ENCODE results near the gene ALKBH4.
"Not testable (repeated sequence)": the region's sequence is repeated elsewhere in the genome, so short reads cannot be mapped to it uniquely, and the experiment has no call there.

Gene ALKBH4

GRCh38 chr7:102454932-102455331, 9.7 kb downstream of the ALKBH4 start:
- DNase-seq: not testable (repeated sequence)

GRCh38 chr7:102454468-102454867, 10.2 kb downstream of the ALKBH4 start:
- peak; percentile 85 for DNase-seq

GRCh38 chr7:102453319-102453718, 11.3 kb downstream of the ALKBH4 start:
- no peak for DNase-seq

GRCh38 chr7:102452451-102452850, 12.2 kb downstream of the ALKBH4 start:
- DNase-seq: no peak

GRCh38 chr7:102451371-102452054, 13.2 kb downstream of the ALKBH4 start:
- DNase-seq: peak; percentile 86

- DNase-seq: peak; percentile 59
These were observed 14.4 kb downstream of the ALKBH4 start for GRCh38 chr7:102450242-102450641.

- no peak for DNase-seq
These were observed 15.5 kb downstream of the ALKBH4 start for GRCh38 chr7:102449136-102449535.

GRCh38 chr7:102447311-102447710, 17.4 kb downstream of the ALKBH4 start:
- no peak for DNase-seq

- no peak for DNase-seq
These were observed 18.1 kb downstream of the ALKBH4 start for GRCh38 chr7:102446387-102447156.

- no peak for DNase-seq
These were observed 19.0 kb downstream of the ALKBH4 start for GRCh38 chr7:102445674-102446071.

GRCh38 chr7:102444961-102445673, 19.5 kb downstream of the ALKBH4 start:
- no peak for DNase-seq

GRCh38 chr7:102439963-102440795, 24.5 kb downstream of the ALKBH4 start:
- DNase-seq: no peak

- no peak for DNase-seq
These were observed 28.5 kb downstream of the ALKBH4 start for GRCh38 chr7:102436118-102436517.

GRCh38 chr7:102434039-102434486, 30.6 kb downstream of the ALKBH4 start:
- peak; percentile 66 for DNase-seq

- DNase-seq: peak; percentile 95
These were observed 31.2 kb downstream of the ALKBH4 start, which contains the start of gene ORAI2 for GRCh38 chr7:102433219-102434038. ORAI2 (plus strand) TSS chr7:102433575; CDS start chr7:102438957, 5,382 bp downstream.

GRCh38 chr7:102432442-102433218, 32.0 kb downstream of the ALKBH4 start:
- DNase-seq: peak; percentile 74

GRCh38 chr7:102431617-102432298, 32.9 kb downstream of the ALKBH4 start:
- peak; percentile 67 for DNase-seq

GRCh38 chr7:102429141-102429899, 35.3 kb downstream of the ALKBH4 start:
- DNase-seq: no peak

GRCh38 chr7:102427019-102427405, 37.7 kb downstream of the ALKBH4 start:
- DNase-seq: no peak
